Stimulated activated CD8-positive, alpha-beta memory T cell treated with anti-CD3 and anti-CD28 coated beads, Interleukin-4, amount 100 ng/mL, for 24 hours (primary cell): ENCODE measurements around the gene DNAJC4.
"Not testable (repeated sequence)": the region's sequence is repeated elsewhere in the genome, so short reads cannot be mapped to it uniquely, and the experiment has no call there.

ENCODE experiments used
- DNase-seq: peaks from one replicate; pipeline ENCODE4 v3.0.0-alpha.2; 2020; ENCODE audit warnings: low read depth

Gene DNAJC4

DNA sequence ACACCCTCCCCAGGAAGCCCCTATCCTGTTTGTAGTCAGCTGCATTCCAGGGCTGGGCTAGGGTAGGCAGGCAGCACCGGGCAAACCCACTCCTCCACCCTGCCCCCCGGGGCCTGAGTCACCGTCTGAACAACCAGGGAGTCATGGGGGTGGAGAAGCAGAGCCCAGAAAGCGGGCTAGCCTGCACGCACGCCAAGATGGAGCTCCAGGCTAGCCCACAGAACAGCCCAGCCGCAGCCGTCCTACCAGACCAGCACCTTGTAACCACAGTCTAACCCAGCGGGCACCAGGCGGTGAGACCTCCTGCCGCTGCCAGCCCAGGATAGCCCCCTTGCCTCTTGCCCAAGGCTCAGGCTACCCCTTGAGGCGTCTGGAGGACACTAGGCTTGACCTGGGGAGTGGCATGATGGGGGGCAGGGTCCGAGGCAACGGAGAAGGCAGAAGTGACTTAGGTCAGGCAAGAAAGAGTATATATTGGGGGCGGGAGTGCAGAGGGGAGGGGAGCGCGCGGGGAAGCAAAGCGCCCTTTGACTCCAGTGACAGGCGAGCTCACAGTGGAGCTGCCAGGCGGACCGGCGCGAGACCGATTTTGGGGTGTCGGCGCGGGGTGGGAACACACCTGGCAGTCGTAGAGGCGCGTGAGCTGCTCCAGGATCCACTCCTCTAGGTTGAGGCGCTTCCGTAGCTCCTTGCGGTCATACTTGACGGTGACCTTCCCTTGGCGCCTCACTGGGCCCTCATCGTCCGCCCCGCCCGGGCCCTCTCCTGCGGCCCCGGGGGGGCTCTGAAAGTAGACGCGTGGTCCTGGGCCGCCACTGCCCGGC lies 15.7 kb downstream of the DNAJC4 start:
- DNase-seq: peak; percentile 74

DNA sequence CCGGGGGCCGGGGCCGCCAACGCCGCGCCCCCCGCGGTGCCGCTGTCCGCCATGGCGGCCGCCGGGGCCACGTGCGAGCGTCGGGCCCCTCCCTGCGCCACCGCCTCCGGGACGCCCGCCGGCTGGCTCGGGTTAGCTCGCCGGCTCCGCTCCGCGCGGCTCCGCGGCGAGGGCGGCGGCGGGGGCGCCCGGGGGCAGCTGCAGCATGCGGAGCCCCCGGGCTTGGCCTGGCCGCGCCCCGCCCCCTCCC lies 16.2 kb downstream of the DNAJC4 start:
- DNase-seq: not testable (repeated sequence)

DNA sequence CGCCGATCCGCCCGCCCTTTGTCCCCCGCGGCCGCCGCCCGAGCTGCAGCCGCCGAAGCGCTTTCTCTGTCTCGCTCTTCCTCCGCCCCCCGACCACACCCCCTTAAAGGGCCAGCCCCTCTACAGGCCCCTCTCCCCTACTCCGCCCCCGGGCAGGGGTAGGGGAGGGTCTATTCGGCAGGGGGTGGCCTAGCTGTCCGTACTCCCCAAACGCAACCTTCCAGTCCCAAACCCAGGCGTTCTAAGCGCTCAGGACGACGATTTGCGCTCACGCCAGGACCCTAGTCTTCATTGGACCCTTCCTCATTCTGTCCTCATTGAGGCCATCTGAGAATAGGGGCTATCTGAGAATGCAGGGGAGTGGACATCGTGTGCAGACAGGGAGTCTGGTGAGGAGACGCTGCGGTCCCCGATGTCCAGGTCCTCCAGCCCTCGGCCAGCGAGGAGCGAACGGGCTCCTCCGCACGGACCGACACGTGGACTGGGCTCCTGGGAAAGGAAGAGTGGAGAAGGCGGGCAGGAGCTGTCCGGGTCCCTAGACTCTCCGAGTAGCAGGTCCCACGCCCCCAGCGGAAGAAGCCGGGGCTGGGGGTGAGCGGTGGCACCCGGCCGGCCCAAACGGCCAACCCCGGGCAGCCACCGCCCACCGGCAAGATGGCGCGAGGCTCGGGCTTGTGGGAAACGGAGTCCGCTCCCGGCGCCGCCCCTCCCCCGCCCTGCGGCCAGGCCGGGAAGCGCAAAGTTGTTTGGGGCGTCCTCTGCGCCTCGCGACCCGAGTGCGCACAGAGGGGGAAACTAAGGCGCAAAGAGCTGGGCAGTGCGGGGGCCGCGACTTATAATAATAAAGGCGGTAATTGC lies 16.8 kb downstream of the DNAJC4 start, which contains the start of gene PPP1R14B:
PPP1R14B (minus strand) TSS at position 73 of the 858 bp plus-strand sequence. CDS start 270 bp downstream, outside the sequence.
- peak; percentile 78 for DNase-seq

DNA sequence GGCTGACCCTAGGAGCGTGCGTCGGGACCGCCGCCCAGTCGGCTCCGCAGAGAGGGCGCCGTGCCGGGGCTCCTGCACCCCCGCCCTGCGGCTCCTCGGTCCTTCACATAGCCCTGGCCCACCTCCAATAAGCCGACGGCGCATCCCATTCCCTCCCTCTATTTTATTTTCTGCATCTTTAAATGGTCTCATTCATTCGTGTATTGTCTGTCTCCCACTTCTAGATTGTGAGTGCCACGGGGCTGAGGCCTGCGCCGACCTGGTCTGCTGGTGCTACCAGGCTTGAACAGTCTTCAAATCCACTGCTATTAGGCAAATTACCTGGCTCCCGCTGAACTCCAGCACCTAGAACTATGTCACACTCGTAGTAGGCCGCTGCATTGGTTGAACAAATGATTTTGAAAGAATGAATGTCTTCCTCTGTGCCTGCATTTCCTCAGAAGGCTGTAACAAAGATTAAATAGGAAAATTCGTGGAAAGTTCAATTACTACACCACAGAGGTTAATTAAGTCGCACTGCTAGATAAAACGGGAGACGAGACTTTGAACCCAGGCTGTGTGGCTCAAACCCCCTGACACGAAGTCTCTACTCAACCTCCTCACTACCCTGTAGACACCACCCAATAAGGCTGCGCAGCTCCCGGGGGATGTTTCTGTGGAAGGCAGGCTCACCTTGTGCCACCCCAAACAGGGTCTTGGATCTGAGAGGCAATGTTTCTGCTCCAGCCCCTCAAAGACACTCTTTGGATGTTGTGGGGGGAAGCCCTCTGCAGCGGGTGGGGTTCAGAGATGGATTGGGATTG lies 17.6 kb downstream of the DNAJC4 start:
- no peak for DNase-seq

DNA sequence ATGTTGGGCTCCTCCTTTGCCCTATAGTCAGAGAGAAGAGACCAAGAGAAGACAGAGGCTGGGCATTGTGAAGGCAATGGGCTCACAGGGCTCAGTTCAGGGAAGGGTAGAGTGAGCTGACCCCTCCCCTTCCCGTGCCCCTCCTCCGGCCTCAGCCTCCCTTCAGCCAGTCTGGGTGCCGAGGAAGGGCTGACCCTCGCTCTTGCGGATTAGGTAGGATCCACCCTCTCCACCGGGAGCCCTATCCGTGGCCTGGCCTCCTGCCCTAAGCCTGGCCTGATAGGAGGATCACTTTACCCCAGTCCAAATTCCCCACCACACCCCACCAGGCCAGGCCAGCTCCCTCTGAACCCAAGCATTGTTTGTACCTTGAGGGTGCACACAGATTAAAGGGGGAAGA lies 18.2 kb downstream of the DNAJC4 start:
- DNase-seq: no peak

DNA sequence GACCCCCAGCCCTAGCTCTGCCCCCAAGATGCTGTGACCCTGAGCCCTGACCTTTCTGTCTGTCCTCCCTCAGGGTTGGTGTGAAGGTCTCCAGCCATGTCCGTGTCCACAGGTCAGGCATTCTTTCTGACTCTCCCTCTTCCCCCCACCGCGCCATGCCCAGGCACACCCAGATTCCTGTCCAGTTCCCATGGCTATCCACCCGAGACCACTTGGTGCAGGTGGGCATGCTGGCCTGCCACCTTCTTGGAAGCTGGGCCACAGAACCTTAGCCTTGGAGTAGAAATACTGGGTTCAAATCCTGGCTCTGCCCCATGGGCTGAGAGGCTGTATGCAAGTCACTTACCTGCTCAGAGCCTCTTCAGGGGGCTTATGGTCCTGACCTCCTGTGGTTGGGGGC lies 18.7 kb downstream of the DNAJC4 start:
- DNase-seq: no peak

DNA sequence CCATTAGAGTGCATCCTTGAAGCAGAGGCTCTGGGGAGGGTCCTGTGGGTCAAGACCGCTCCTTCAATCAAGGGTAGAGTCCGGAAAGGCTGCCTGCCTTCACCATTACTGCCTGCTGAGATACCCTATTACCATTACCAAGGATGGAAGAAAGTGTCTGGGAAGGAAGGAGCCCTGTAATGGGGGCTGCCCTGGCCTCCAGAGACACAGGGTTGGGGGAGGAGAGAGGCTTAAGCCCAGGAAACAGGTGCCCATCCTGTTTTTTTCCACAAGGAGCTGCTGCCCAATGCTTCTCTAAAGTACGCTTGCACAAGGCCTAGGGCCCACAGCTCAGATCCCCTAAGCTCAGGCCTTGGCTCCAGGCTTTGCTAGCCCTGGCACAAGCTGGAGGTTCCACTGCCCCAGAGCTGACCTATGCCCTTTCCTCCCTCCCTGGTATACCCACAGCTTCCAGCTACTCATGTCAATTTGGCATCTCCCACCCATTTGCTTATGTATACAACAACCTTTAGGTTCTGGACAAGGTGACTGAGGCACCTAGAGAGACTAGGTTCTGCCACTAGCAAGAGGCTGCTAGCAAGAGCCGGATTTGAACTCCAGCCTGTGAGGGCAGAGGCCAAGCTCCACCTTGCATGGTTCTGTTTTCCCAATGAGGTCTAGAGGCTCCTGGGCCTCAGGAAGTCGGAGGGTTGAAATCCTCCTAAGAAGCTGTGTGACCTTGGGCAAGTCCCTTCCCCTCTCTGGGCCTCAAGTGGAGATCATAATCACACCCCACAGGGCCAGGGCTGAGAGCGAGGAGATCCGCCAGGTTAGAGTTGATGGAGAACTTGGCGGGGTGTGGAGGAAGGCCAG lies 19.4 kb downstream of the DNAJC4 start:
- no peak for DNase-seq

DNA sequence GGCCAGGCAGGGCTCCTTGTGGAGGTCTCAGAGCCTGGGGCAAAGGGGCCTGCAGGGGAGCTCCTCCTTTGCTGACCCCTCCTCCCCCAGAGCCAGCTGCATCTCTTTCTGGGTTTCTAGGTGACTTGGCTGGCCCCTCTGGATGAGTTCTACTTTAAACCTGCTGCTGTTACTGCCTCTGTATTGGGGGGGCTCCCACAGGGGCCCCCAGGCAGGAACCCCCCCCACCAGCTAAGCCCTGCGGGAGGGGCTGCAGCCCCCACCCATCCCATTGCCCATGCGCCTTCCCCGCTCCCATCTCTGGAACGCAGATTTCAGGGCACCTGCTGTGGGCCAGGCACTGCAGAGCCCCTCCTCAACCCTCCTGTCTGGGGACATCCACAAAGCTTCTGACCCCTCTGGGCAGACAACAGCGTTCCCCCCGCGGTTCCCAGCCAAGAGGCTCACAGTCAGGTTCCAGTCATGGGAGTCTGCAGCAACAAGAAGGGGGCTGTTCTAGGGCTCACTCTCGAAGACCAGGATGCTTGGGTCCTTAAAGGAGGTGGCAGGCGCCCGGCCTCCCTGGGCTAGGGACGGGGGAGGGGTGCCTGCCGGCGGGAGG lies 20.2 kb downstream of the DNAJC4 start:
- no peak for DNase-seq

DNA sequence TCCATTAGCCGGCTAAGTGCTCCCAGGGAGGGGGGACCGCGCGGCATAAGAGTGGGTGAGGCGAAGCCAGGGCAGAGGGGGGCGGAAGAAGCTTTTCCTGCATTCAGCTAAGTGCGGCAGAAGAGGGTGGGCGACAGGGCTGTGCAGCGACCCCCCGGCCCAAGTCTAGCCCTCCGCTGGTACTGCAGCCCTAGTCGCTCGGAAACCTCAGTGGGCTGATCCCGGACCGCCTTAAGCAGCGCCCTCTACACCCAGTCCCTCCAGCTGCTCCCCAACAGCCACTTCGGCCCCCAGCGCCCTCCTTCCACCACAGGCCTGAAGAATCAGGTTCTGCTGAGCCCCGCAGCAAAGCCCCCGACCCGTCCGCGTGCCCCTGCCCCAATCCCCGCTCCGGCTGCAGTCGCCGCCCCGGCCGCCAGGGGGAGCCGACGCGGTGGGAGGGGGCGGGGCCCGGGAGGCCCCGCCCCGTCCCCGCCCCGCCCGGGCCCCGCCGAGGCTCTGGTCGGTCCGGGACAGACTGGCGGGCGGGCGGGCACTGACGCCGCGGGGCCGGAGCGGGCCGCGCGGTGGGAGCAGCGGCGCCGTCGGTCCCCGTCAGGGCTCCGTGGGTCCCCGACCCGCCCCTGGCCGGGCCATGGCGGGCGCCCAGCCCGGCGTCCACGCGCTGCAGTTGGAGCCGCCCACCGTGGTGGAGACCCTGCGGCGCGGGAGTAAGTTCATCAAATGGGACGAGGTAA lies 20.8 kb downstream of the DNAJC4 start, which contains the start of gene PLCB3:
PLCB3 (plus strand) TSS at position 515 of the 737 bp plus-strand sequence; CDS start at position 635, 120 bp downstream.
- DNase-seq: peak; percentile 37

DNA sequence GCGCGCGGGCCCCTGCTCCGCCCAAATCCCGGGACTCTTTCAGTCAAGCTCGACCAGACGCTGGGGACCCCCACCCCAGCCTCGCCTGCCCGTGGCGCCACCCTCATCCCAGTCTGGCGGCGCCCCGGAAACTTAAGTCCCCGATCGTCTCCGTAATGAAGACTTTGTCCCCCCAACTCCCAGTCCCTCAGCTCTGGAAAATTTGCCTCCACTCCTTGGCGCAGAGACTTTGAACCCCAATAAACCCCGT lies 21.3 kb downstream of the DNAJC4 start:
- no peak for DNase-seq

DNA sequence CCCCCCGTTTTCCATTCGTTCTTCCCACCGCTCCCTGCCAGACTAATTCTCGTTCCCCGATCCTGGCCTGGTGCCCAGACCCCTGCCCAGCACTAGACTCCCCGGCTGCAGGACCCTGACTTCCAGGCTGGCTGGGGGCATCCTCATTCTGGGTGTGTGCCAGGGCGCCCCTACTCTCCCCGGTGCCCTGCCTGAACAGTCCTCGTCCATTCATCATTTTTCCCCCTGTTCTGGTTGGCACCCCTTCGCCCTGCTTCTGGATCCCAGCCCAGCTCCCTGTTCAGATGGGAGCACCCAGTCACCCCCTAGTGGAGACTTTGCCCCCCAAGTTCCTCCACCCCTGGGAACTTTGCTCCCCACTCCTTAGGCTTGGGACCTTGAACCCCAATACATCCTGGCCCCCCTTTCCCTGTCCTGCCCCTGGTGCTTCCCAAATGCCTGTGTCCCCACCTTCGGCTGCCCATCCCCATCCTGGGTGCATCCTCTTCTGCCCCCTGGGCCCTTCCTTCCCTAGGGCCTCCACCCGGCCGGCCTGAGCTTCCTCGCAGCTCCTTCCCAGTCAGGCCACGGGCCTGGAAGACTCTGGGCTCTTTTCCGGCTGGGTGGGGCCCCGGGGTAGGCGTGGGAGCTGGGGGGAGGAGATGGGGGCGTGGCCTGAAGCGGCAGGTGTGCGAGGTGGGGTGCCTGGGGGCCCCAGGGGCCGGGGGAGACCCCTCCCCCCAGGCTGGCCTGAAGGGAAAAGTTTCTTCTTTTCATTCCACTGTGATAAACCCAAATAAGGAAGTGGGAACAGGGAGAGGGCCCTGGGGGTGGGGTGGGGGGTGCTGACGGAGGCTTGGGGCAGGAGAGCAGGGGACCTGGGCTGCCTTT lies 21.9 kb downstream of the DNAJC4 start:
- no peak for DNase-seq

DNA sequence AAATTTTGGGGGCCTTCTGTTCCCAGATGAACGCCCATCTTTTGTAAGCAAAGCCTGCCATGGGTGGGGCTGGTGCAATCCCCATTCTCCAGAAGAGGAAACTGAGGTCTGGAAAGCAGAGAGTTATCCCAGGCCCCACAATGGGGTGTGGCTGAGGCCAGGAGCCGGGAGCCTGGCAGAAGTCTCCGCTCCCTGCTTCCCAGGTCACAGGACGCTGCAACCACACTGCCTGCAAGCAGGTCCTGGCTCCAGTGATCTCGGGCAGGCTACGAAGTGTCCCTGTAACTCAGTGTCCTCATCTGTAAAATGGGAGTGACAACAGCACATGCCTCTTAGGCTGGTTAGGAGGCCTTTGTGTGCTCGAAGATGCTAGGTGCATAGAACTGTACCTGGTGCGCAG lies 22.7 kb downstream of the DNAJC4 start:
- no peak for DNase-seq

DNA sequence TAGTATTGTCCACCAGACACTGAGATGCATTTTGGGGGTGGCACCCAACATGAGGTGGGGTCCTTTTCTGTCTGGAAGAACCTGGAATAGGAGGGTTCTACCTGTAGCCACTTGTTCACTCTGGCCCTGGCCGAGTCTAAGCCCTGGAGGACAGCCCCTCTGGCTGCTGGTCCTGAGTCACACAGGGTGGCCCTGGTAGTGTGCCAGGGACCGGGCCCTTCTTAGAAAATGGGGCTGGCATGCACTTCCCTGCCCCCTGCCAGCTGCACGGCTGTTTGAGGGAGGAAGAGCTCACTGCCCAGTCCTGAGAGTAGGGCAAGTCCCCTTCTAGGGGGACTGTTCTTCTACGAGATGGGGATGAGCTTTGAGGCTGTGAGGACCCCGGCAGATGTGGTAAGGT lies 23.1 kb downstream of the DNAJC4 start:
- no peak for DNase-seq

DNA sequence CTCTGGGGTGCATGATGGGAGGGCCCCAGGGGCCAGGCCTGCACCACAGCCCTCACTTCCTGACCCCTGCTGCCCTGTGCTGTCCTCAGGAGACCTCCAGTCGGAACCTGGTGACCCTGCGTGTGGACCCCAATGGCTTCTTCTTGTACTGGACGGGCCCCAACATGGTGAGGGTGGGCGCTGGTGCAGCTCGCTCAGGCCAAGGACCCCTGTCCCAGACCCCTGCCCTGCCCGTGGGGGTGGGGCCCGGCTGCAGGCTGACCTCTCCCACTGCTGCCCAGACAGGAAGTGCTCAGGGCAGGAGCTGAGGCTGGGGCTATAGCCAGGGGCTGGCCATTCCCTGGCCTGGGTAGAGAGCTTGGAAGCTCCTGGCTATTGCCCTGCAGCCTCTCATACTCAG lies 24.0 kb downstream of the DNAJC4 start:
- DNase-seq: no peak

DNA sequence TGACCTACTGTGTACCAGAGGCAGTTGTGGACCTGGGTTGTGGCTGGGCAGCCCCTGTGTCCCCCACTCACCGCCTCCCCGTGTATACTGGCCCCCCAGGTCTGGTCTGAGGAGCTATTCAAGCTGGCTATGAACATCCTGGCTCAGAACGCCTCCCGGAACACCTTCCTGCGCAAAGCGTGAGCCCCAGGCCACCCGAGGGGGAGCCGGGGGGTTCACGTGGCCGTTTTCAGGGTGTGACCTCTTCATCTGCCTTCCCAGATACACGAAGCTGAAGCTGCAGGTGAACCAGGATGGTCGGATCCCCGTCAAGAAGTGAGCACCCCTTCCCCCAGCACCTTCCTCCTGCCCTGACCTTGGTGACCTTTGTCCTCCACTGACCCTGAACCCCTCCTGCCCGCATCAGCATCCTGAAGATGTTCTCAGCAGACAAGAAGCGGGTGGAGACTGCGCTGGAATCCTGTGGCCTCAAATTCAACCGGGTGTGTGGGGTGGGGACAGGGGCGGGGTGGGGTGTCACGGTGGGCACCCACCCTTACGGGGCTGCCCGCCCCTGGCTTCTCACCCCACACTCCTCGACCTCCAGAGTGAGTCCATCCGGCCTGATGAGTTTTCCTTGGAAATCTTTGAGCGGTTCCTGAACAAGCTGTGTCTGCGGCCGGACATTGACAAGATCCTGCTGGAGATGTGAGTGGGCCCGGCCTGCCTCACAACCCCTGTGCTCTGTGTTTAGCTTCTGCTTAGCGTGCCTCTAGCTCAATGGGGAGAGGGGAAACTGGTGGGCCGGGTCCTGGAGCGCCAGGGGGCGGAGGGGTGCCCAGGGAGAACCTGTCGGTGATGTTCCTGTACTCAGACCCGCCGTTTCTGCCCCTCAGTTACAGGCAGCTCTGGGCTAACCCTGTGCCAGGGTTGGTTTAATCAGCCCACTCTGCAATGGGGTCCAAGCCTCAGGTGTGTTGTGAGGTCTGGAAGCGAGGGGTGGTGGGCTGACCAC lies 25.1 kb downstream of the DNAJC4 start:
- DNase-seq: no peak

DNA sequence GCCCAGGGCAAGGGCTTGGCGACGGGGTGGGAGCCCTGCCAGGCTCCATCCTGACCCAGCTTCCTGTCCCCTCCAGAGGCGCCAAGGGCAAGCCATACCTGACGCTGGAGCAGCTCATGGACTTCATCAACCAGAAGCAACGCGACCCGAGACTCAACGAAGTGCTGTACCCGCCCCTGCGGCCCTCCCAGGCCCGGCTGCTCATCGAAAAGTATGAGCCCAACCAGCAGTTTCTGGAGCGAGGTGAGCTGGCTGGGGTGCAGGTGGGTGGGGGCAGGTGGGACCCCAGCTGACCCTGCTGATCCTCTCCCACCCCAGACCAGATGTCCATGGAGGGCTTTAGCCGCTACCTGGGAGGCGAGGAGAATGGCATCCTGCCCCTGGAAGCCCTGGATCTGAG lies 26.0 kb downstream of the DNAJC4 start:
- no peak for DNase-seq

DNA sequence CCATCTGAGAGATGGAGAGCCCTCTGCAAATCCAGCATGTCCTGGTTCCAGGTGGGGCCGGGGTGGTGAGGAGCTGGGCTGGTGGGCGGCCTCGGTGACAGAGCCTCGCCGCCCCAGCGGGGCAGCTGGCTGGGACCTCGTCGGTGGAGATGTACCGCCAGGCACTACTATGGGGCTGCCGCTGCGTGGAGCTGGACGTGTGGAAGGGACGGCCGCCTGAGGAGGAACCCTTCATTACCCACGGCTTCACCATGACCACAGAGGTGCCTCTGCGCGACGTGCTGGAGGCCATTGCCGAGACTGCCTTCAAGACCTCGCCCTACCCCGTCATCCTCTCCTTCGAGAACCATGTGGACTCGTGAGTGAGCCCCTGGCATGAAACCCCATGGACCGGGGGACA lies 28.0 kb downstream of the DNAJC4 start:
- DNase-seq: no peak

DNA sequence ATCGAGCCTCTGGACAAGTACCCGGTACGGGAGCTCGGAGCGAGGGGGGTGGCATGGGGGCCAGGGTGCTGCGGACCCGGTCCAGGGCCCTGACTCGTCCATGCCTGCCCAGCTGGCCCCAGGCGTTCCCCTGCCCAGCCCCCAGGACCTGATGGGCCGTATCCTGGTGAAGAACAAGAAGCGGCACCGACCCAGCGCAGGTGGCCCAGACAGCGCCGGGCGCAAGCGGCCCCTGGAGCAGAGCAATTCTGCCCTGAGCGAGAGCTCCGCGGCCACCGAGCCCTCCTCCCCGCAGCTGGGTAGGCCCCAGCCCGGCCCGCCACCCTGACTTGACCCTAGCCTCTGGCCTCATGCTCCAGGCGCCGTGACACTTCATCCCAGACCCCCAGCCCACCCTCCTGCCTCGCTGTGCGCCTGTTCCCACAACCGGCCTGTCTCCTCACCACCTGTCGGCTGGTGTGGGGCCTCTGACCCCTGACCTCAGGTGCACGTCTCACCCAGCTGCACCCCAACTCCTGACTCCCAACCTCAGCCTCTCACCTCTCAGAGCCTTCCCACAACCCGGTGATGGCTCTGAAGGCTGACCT lies 28.7 kb downstream of the DNAJC4 start:
- no peak for DNase-seq
